NCI-H2171 treated with DMSO at 0.1 percent for 48 hours (cell line): Measurements from ENCODE around the gene CIT.
"Not testable (repeated sequence)": the region's sequence is repeated elsewhere in the genome, so short reads cannot be mapped to it uniquely, and the experiment has no call there.

Experiments used
- DNase-seq: peaks from one replicate; lab custom pipeline; 2025; lab: John Stamatoyannopoulos, UW

Gene CIT

GRCh38 chr12:119679081-119679480 lies 198.0 kb downstream of the CIT start:
- no peak for DNase-seq

GRCh38 chr12:119678459-119678858 lies 198.7 kb downstream of the CIT start:
- no peak for DNase-seq

GRCh38 chr12:119676573-119676972 lies 200.5 kb downstream of the CIT start:
- DNase-seq = no peak

GRCh38 chr12:119676022-119676421 lies 201.1 kb downstream of the CIT start:
- no peak for DNase-seq

GRCh38 chr12:119674560-119674959 lies 202.6 kb downstream of the CIT start:
- no peak for DNase-seq

- DNase-seq = no peak
Observed at GRCh38 chr12:119673634-119674033, 203.5 kb downstream of the CIT start.

GRCh38 chr12:119672194-119672593 lies 204.9 kb downstream of the CIT start:
- DNase-seq = no peak

GRCh38 chr12:119671070-119671469 lies 206.1 kb downstream of the CIT start:
- no peak for DNase-seq

GRCh38 chr12:119669744-119670472 lies 207.2 kb downstream of the CIT start:
- DNase-seq = peak; percentile 38

GRCh38 chr12:119668324-119668841 lies 208.7 kb downstream of the CIT start:
- peak; percentile 67 for DNase-seq

- DNase-seq = peak; percentile 98
Observed at GRCh38 chr12:119667577-119668323, 209.4 kb downstream of the CIT start, which contains the start of gene PRKAB1. Gene PRKAB1 (plus strand): TSS chr12:119668133. CDS start chr12:119668245, 112 bp downstream.

- no peak for DNase-seq
Observed at GRCh38 chr12:119666900-119667576, 210.1 kb downstream of the CIT start.

GRCh38 chr12:119666226-119666795 lies 210.8 kb downstream of the CIT start:
- DNase-seq = no peak

- DNase-seq = no peak
Observed at GRCh38 chr12:119665164-119665929, 211.8 kb downstream of the CIT start.

GRCh38 chr12:119664642-119665041 lies 212.5 kb downstream of the CIT start:
- DNase-seq = no peak

GRCh38 chr12:119661882-119662281 lies 215.2 kb downstream of the CIT start:
- no peak for DNase-seq

GRCh38 chr12:119660076-119660475 lies 217.0 kb downstream of the CIT start:
- no peak for DNase-seq

GRCh38 chr12:119659289-119659897 lies 217.7 kb downstream of the CIT start:
- DNase-seq = peak; percentile 51

- not testable (repeated sequence) for DNase-seq
Observed at GRCh38 chr12:119658166-119658565, 219.0 kb downstream of the CIT start.

GRCh38 chr12:119657001-119657400 lies 220.1 kb downstream of the CIT start:
- DNase-seq = not testable (repeated sequence)

GRCh38 chr12:119652665-119653064 lies 224.5 kb downstream of the CIT start:
- DNase-seq = no peak
